GM15510 (cell line): ENCODE results near the gene RRAS2.
A peak's percentile ranks its signal among the peaks of the same experiment; 100 is the strongest.

Experiments
- POLR2A ChIP-seq: IDR thresholded peaks from 3 replicates; pipeline ENCODE4 v1.6.1; 2011; ENCODE audit warnings: borderline replicate concordance; ENCODE audit not compliant: insufficient read length; ENCODE audit errors: extremely low read depth

RRAS2 gene

GRCh38 chr11:14358729-14359439, at the start of gene RRAS2:
TSS of gene RRAS2 (minus strand) at chr11:14359183. CDS start at chr11:14358870, 313 bp downstream.
- TF ChIP-seq POLR2A: peak; percentile 94

- no peak for TF ChIP-seq POLR2A
Measured at GRCh38 chr11:14408612-14409011, 49.6 kb upstream of the RRAS2 start.

- TF ChIP-seq POLR2A: no peak
Measured at GRCh38 chr11:14399087-14399486, 40.1 kb upstream of the RRAS2 start.

- no peak for TF ChIP-seq POLR2A
Measured at GRCh38 chr11:14396273-14396672, 37.3 kb upstream of the RRAS2 start.

GRCh38 chr11:14393889-14394288, 34.9 kb upstream of the RRAS2 start:
- no peak for TF ChIP-seq POLR2A

- no peak for TF ChIP-seq POLR2A
Measured at GRCh38 chr11:14393129-14393528, 34.1 kb upstream of the RRAS2 start.

GRCh38 chr11:14390669-14391068, 31.7 kb upstream of the RRAS2 start:
- no peak for TF ChIP-seq POLR2A

- TF ChIP-seq POLR2A: no peak
Measured at GRCh38 chr11:14388352-14388751, 29.4 kb upstream of the RRAS2 start.

- TF ChIP-seq POLR2A: no peak
Measured at GRCh38 chr11:14386895-14387480, 28.0 kb upstream of the RRAS2 start.

GRCh38 chr11:14386081-14386480, 27.1 kb upstream of the RRAS2 start:
- no peak for TF ChIP-seq POLR2A

- TF ChIP-seq POLR2A: no peak
Measured at GRCh38 chr11:14384338-14384737, 25.4 kb upstream of the RRAS2 start.

- TF ChIP-seq POLR2A: no peak
Measured at GRCh38 chr11:14381968-14382367, 23.0 kb upstream of the RRAS2 start.

- no peak for TF ChIP-seq POLR2A
Measured at GRCh38 chr11:14380947-14381561, 22.1 kb upstream of the RRAS2 start.

- no peak for TF ChIP-seq POLR2A
Measured at GRCh38 chr11:14380125-14380936, 21.3 kb upstream of the RRAS2 start.

GRCh38 chr11:14378171-14378570, 19.2 kb upstream of the RRAS2 start:
- no peak for TF ChIP-seq POLR2A

- TF ChIP-seq POLR2A: no peak
Measured at GRCh38 chr11:14376920-14377319, 17.9 kb upstream of the RRAS2 start.
